HG03565 (cell line): Measurements from ENCODE around the gene DNAH14.
A peak's percentile ranks its signal among the peaks of the same experiment; 100 is the strongest.

ENCODE experiments used
- ATAC-seq: cut with Tn5 transposase; IDR thresholded peaks from one replicate; pipeline ENCODE4 v1.9.1; 2021; ENCODE audit warnings: mild to moderate bottlenecking, moderate library complexity; ENCODE audit not compliant: unreplicated experiment

Gene DNAH14

DNA sequence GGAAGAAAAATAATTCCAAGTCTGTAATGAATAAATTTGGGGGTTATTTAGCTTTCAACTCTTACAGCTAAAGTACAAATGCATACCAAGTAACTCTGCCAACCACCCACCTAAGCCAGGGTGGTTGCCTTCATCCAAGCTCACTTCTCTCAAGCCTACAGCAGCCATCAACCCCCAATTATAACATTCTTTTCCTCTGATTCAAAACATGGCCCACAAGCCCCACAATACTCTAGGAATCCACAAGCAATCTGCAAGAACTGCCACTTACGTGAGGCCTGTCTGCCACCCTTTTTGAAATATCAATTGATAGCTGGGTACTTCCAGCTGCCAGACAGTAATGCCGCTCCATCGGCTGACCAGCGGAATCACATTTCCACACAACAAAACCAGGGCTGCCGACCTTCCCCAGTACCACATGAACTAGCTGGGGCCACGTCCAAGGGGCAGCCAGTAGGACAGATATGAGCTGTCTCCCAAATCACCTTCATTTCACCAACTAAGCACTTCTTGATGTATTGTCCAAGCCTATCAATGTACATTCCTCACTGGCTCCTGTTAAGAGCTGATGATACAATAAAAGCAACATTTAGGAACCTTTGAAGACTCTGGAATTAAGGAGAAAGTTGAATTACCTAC is 495.2 kb downstream of the DNAH14 start:
- ATAC-seq: no peak

DNA sequence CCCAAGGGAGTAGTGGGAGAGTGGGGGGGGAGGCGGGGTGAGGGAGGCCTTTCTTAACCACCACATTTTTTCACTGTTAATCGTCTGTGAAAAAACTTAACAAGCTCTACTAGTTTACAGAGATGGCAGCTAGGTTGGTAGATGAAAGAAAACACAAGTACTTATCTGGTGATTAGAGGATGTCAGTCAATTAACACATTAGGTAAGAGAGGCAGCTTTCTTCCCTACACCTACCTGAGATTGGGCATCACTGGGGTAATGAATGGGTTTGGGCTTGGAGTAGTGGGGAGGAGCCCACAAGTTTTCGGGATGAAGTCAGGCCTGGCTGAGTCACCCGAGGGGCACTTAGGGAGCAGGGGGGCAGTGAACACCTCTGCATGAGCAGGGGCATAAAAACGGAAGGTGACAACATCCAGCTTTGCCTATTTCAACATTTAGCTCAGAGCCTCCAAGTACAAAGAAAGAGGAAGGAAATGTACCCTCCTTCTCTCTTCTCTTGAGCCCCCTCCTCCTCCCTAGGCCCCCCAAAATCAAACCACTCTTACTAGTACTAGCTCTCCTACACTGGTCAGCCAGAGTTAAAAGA is 495.8 kb downstream of the DNAH14 start:
- ATAC-seq: no peak

DNA sequence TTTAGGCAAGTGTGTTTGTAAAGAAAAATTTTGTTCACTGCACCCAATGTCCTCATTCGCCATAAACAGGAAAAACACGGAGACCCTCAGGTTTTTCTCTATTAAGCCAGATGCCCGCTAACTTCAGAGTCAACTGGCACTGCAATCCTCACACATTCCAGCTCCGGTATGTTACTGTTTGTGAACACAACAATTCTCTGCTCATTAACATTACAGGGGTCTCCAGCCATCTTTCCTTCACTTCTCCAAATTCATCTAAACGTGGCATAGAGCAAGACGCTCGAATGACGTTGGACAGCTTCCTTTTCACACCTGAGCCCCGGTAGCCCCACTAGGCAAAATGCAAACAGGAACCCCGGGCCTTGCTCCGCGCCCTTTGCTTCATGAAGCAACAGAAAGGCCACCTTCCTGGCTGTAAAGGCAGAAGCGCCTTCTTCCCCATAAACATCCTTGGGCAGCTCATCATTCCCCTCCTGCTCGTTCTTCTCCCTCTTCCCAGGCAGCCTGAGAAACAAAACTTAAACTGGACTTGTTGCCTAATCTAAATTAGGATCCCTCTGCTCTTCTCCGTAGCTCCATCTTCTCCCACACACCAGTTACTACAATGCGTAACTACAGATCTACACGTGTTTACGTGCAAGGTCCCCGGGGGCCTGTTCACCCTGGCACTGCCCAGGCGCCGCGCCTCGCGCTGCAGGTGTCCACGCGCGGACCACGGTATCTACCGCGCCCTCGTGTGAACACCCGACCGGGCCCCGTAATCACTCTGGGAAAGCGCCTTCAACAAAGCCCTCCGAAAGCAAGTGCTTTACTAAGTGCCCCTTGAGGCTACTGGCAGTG is 497.1 kb downstream of the DNAH14 start:
- no peak for ATAC-seq

DNA sequence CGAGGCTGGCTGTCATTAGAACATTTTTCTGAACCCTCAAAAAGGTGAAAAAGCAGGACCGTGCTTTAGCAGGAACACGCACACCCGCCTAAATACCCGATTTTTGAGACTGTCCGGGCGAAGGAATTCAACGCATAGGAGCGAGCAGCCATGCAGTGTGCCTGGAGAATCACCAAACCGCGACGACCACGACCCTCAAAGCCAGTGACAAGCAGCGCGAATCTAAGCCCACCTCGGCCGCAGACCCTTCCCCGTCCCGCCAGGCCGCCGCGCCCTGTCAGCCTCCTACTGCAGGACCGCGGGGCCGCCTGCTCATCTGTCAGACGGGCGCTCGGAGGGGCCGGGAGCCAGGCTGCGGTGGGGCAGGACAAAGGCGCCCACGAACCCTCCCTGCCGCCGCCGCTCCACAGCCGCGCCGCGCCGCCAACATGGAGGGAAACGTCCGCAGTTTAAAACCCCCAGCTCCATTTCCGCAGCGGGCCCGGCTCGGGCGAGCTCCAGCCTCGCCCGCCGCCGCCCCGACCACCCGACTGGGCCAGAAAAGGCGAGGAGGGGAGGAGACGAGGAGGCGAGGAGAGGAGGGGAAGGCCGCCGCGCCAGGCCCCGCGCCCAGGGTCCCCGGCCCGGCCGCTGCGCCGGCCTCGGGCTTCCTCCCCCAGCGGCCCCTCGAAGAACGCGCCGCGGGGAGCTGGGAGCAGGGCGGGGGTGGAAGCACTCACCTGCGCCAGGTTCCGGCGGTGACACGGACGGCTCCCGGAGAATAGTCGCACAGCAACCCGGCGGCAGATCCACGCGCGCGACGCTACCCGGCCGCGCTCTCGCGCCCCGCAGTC is 498.0 kb downstream of the DNAH14 start, which contains the start of gene LBR:
Gene LBR (minus strand): TSS at position 804 of the 833 bp plus-strand sequence. CDS start 3,963 bp downstream, outside the sequence.
- peak; percentile 4 for ATAC-seq

DNA sequence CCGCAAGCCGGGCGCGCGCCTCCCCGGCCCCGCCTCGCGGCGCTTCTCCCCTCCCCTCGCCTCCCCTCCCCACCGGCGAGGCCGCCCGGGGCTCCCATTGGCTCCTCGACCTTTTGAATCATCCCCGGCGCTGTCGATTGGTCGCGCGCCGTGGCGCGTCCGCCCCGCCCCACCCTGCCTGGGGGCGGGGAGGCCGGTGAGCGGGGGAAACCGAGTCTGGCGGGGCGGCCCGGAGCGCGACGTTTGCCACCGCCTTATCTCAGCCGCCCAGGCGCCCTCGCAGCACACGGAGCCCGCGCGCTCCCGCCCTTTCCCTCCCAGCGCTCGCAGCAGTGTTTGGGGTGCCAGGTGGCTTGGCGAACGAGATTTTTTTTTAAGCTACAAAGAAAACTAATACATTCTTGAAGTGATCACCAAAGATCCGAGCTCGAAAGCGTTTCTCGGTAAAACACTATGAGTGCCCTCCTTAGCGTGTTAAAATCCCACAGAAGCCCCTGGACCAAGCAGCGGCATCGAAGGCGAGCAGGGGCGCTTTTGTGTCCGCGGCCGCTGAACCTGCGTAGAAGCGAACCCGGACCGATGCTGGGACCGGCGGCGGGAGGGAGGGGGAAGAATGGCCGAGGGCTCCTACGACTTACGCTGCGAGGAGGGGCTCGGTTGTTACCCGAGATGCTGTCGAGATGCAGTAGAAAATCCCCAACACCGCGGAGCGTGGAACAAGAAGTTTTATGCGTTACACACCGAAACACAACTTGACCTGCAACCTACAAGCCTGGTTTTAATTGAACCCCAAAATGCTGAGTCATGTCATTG is 498.8 kb downstream of the DNAH14 start:
- ATAC-seq: peak; percentile 83

DNA sequence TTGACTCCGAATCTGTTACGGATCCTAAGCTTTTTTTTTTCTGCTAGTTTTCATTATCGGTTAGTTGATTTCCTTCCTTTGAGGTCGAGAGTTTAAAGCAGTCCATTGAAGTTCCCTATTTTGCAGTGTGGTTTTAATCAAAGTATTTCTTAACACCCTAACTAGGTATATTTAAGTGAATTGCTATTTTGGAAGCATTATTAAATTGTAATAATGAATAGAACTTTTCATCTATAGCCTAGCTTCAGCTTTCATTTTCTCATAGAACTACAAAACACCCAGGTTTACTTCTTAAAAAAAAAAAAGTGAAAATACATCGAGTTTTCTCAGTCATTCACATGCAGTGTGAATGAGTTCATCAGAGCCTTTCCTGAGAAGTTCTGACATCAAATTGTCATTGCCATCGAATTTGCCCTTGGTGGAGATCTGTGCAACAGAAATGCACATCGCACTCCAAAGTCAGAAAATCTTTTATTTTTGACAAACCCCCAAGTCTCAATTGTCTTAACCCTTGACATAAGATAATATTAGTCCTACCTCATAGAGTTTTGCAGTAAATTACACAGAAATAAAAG is 499.5 kb downstream of the DNAH14 start:
- no peak for ATAC-seq

DNA sequence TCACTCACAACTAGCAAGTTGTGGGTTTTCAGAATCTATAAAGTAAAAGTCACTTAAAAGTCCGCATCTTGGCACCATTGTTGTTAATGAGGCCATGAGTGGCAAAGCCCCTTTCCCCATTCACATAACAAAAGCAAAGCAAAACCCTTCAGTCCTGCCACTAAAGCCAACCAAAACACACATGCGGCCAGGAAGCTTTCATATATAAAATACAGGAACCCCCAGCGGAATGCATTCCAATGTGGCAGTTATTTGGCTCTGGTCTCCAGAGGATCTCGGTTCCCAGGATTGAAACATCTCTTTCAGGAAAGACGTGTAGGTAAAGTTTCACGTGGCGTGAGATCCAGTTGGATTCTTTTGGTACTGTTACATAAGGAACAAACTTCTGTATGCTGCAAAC is 500.8 kb downstream of the DNAH14 start:
- no peak for ATAC-seq

DNA sequence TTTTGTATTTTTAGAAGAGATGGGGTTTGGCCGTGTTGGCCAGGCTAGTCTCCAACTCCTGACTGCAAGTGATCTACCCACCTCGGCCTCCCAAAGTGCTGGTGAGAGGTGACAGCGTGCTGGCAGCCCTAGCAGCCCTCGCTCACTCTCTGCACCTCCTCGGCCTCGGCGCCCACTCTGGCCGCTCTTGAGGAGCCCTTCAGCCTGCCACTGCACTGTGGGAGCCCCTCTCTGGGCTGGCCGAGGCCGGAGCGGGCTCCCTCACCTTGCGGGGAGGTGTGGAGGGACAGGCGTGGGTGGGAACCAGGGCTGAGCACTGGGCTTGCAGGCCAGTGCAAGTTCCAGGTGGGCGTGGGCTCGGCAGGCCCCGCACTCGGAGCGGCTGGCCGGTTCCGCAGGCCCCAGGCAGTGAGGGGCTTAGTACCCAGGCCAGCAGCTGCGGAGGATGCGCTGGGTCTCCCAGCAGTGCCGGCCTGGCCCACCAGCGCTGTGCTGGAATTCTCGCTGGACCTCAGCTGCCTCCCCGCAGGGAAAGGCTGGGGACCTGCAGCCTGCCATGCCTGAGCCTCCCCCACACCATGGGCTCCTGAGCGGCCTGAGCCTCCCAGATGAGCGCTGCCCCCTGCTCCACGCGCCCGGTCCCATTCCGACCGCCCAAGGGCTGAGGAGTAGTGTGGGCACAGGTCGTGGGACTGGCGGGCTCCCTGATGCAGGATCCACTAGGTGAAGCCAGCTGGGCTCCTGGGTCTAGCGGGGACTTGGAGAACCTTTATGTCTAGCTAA is 501.8 kb downstream of the DNAH14 start:
- ATAC-seq: no peak

DNA sequence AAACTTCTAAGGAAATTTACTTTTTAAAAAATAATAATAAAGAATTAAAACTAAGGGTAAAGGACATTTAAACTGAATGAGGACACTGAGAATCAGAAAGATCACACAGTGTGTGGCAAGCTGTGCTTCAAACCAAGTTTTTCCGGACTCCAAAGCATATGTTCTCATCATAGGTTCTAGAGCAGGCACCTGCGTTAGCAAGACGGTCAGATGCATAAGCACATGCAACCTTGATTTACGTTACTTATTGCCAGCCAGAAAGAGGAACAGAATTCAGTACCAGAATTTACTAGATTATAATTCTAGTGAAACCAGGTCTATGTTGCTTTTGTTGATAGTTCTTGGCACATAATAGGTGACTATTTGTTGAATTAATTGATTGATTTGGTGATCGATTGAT is 504.6 kb downstream of the DNAH14 start:
- ATAC-seq: no peak

DNA sequence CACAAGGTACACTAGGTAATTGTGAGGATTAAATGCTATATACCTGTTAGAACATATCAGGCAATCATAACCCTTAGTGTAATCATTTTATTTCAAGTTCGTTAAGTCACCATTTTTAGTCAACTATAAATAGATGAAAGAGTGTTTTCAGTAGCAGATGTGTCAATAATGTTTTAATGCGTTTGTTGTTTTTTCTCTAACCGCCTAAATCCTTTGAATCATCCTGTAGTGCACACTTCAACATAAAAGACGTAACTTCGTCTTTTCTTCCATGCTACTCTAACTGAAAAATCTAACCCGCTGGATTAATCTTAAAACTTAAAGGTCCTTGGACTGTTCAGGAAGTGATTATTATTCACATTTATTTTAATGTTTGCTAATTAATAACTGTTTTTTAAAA is 505.6 kb downstream of the DNAH14 start:
- no peak for ATAC-seq

DNA sequence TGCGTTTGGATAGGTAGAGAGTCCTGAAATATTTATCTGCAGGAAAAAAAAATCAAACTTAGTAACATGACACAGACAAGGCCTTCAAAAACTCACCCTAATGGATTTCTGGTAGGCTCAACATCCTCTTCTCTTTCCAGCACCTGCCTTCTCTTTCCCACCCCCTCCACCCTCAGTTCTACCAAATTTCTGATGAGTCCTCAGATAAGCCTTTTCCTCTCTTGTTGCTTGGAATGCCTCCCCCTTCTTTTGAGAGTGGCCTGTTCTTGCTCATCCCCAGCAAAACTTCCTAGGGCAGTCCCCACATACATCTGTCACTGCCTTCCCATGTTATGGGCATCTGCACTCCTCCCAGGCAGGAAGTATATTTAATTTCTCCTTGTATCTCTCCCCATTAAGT is 506.0 kb downstream of the DNAH14 start:
- ATAC-seq: no peak

DNA sequence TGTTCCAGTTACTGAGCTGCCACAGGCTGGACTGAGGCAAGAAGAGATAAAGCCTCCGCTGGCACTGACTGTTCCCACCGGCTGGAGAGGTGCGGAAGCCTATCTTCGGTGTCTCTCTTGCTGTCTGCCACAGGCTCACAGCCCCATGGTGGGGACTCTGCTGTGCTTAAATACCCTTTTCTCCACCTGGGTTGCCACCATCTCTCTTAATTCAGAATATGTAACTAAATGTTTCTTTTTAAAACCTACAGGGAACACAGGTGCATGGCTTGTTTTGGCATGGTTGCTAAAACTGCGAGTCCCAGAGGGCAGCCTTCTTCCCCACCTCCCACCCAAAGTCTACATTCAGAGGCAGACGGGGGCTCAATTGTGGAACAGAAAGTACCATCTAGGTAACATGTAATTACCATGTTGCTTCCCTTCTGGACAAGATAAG is 506.5 kb downstream of the DNAH14 start:
- peak; percentile 44 for ATAC-seq

DNA sequence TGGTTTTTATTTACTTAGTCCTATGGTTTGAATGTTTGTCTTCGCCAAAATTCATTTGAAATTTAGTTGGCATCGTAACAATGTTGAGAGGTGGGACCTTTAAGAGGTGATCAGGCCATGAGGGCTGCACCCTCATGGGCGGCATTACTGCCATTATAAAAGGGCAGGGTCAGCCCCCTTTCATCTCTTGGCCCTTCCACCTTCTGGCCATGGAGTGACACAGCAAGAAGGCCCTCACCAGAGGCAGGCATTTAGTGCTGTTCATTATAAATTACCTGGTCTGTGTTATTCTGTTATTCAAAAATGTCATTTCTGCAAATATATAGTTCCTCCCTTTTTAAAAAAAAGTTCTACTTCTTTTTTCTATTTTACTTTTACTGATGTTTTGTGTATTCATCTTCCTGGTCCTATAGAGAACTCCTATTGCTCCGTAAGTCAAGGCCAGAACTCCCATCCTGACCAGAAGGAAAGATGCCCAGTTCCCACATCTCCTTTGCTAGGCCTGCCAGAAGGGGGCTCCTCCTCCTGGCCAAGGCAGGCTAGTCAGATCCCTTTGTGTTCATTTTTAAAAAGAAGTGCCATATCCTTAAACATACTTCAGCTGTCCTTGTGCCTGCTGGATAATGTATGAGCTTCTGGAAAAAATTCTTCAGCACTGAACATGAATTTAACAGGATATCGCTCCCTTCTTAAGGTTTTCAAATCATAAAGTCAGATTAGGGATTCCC is 508.4 kb downstream of the DNAH14 start:
- ATAC-seq: no peak

DNA sequence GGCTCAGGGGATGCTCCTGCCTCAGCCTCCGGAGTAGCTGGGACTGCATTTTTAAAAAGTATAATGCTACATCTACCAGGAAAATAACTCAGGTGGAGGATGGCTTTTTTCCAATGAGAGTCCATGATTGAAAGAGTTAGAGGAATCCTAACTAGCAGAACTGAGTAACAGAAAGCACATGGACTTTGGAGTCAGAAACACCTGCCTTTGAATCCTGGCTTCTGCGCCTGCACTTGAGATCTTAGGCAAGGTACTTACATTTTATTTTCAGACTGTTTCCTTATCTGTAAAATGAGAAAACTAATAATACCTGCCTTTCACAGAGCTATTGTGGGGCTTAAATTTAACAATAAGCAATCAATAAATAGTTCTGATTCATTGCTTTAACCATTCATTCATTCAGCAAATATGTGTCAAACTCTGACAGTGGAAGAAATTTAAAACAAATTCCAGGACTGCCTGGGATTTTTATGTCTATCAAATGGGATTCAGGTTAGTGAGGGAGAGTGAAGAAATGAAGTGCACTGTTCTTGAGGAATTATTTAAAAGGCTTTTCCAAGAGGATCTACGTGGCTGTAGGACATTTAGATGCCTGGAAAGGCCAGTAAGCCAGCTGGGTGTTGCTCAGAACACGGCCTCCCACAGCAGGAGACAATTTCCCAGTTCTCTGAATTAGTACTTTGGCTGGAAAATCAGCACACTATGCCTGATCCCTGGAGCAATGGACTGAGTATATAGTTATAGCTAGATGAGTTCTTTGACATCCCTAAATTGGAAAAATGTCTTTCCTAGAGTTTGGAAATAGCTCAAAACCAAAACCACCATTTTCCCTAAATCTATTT is 511.1 kb downstream of the DNAH14 start:
- no peak for ATAC-seq

DNA sequence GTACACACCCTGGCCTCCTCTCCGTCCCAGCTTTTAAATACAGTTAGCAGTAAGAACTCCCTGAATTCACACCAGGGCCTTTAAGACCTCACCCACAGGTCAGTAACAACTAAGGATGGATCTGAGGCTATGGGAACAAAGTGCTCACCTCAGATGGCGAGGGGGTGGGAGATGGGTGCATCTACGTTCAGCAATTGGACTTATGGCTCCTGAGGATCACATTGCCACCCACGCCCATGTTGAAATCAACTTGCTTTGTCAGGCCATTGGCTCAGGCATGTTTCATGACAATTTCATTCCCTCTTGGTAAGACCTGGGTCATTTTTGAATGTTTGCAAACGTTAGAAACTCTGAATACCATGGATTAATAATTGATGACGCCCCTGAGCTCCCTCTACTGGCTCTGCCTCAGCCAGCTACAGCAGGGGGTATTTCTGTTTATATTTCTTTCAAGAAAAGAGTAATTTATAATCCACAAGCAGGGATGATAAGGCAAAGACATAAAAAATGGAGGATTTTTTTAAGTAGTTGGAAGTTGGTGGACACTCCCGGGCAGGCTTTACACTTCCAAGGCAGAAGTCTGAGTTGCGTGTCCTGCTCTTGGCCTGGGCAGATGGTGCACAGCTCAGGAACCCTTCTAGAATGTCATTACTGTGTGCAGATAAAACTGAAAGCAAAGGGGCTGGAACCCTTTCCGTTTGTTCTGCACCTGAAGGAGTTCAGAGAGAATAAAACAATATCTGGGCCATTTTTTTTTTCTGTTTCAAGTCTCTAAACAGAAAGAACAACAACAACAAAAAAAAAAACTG is 512.0 kb downstream of the DNAH14 start:
- ATAC-seq: no peak

DNA sequence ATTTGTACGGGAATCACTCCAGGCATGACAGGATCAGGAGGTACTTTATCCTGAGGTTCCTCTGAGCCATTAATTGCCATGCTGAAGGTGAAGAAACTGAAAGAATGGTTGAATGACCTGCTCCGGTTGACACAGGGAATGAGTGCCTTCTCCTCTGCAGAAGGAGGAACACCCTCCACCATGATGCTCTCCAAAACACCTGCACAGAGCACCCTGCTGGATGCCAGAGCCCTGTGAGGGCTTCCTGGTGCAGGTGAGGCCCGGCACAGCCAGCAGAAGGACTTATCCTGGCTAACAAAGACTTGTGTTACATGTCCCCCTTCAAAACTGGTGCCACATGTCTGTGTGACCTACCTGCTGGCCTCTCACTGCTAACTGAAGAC is 512.6 kb downstream of the DNAH14 start:
- ATAC-seq: no peak
